H1 (cell line): ENCODE results near the gene TBC1D9B. TPM values are rescaled to one million over a fixed set of nuclear protein-coding genes. Genes with fewer than 3 reads are reported as not detected.

Experiments
- CTCF ChIA-PET: fragments of 300-600 bp; sonication (Branson Sonifier 250); formaldehyde crosslinking; loops from one replicate; lab custom pipeline; 2021; ENCODE audit not compliant: partially characterized antibody; lab: Charles Lee
- POLR2A ChIA-PET: fragments of 300-600 bp; sonication (Branson Sonifier 250); formaldehyde crosslinking; loops from one replicate; lab custom pipeline; 2021; ENCODE audit warnings: inconsistent platforms; ENCODE audit not compliant: partially characterized antibody; lab: Charles Lee
- DNase-seq, 2 experiments: peaks; one replicate each; pipeline versions ENCODE4 v3.0.0 to v3.0.0-alpha.2; 2010 to 2022; ENCODE audit warnings: low spot score in 2 of 2, low read depth in 1 of 2, mixed read lengths in 1 of 2
- FAIRE-seq: peaks from 2 replicates; lab custom pipeline; 2011; peaks lifted over from hg19 to GRCh38; lab: Jason Lieb, UNC
- H2AFZ ChIP-seq: 2 replicates; pipeline ENCODE4 v1.8.1; 2012; ENCODE audit warnings: low read length, inconsistent platforms
- H2AK5ac ChIP-seq: 2 replicates; pipeline ENCODE4 v1.6.1; 2013; ENCODE audit warnings: low read depth, low read length
- H2BK120ac ChIP-seq: replicated peaks from 2 replicates; pipeline ENCODE3; 2013; ENCODE audit warnings: low read depth, low read length, inconsistent platforms
- H2BK12ac ChIP-seq: 2 replicates; pipeline ENCODE4 v1.6.1; 2013; ENCODE audit warnings: low read depth, low read length
- H2BK15ac ChIP-seq: 2 replicates; pipeline ENCODE4 v1.6.1; 2013; ENCODE audit warnings: low read length
- H2BK20ac ChIP-seq: 2 replicates; pipeline ENCODE4 v1.6.1; 2013; ENCODE audit warnings: low read length
- H2BK5ac ChIP-seq: 2 replicates; pipeline ENCODE4 v1.6.1; 2013; ENCODE audit warnings: low read depth, low read length
- H3K14ac ChIP-seq: 2 replicates; pipeline ENCODE4 v1.6.1; 2013; ENCODE audit warnings: inconsistent platforms; ENCODE audit not compliant: insufficient read length
- H3K18ac ChIP-seq: 2 replicates; pipeline ENCODE4 v1.6.1; 2013; ENCODE audit warnings: low read length; ENCODE audit errors: extremely low read depth
- H3K23ac ChIP-seq: 2 replicates; pipeline ENCODE4 v1.6.1; 2013; ENCODE audit warnings: inconsistent platforms; ENCODE audit not compliant: insufficient read length
- H3K23me2 ChIP-seq: 2 replicates; pipeline ENCODE4 v1.6.1; 2013; ENCODE audit warnings: low read depth, low read length
- H3K27ac ChIP-seq: 2 replicates; pipeline ENCODE4 v1.6.1; 2011; ENCODE audit warnings: low read depth, low read length, inconsistent platforms
- H3K27me3 ChIP-seq, 4 experiments: replicated peaks in 1 of 4; 1 replicate in 1 of 4; 2 replicates in 3 of 4; pipeline versions ENCODE4 v1.6.1 to v1.8.1; 2011 to 2013; ENCODE audit warnings: low read length in 3 of 4, mild to moderate bottlenecking in 3 of 4, inconsistent platforms in 2 of 4, mixed read lengths in 2 of 4, moderate library complexity in 1 of 4; ENCODE audit not compliant: control insufficient read depth in 3 of 4, insufficient read depth in 3 of 4; ENCODE audit errors: extremely low read depth in 1 of 4
- H3K36me3 ChIP-seq, 4 experiments: 2 replicates each; pipeline versions ENCODE4 v1.6.1 to v1.8.1; 2011 to 2013; ENCODE audit warnings: mild to moderate bottlenecking in 4 of 4, low read length in 3 of 4, moderate library complexity in 2 of 4, control low read depth in 1 of 4, inconsistent platforms in 1 of 4; ENCODE audit not compliant: insufficient read depth in 4 of 4, control insufficient read depth in 2 of 4
- H3K4ac ChIP-seq: replicated peaks from 2 replicates; pipeline ENCODE3; 2013; ENCODE audit warnings: low read length, low read depth, mixed read lengths, inconsistent platforms; ENCODE audit not compliant: insufficient read length
- H3K4me1 ChIP-seq, 4 experiments: replicated peaks in 1 of 4; 1 replicate in 1 of 4; 2 replicates in 3 of 4; pipeline versions ENCODE4 v1.6.1 to v1.8.1; 2011 to 2013; ENCODE audit warnings: low read length in 3 of 4, inconsistent platforms in 2 of 4, mixed read lengths in 1 of 4; ENCODE audit not compliant: insufficient read depth in 4 of 4, control insufficient read depth in 3 of 4
- H3K4me2 ChIP-seq, 2 experiments: 2 replicates each; pipeline versions ENCODE4 v1.6.1 to v1.8.1; 2011 to 2013; ENCODE audit warnings: low read depth in 2 of 2, low read length in 2 of 2, control low read depth in 1 of 2, inconsistent platforms in 1 of 2, mild to moderate bottlenecking in 1 of 2; ENCODE audit not compliant: insufficient read depth in 1 of 2
- H3K4me3 ChIP-seq, 4 experiments: fragments of 200-600, 300-600 bp in 1 of 4; sonication (generic), shearing (Covaris generic), sonication (Bioruptor Twin) in 1 of 4; 2 replicates each; pipeline versions ENCODE4 v1.5.1 to v1.8.1; 2011 to 2016; ENCODE audit warnings: low read length in 4 of 4, low read depth in 3 of 4, control low read depth in 2 of 4, inconsistent platforms in 2 of 4, mild to moderate bottlenecking in 2 of 4, mixed read lengths in 1 of 4, moderate library complexity in 1 of 4; ENCODE audit not compliant: insufficient read depth in 2 of 4; ENCODE audit errors: extremely low read depth in 1 of 4
- H3K56ac ChIP-seq: replicated peaks from 2 replicates; pipeline ENCODE3; 2013; ENCODE audit warnings: low read depth, mild to moderate bottlenecking, mixed read lengths, low read length, inconsistent platforms; ENCODE audit not compliant: insufficient read length
- H3K79me1 ChIP-seq: 2 replicates; pipeline ENCODE4 v1.6.1; 2013; ENCODE audit warnings: low read depth, low read length, control low read depth
- H3K79me2 ChIP-seq, 2 experiments: 2 replicates each; pipeline versions ENCODE4 v1.6.1 to v1.8.1; 2012 to 2013; ENCODE audit warnings: low read length in 2 of 2, mild to moderate bottlenecking in 2 of 2, inconsistent platforms in 1 of 2; ENCODE audit not compliant: insufficient read depth in 2 of 2, control insufficient read depth in 1 of 2
- H3K9ac ChIP-seq, 4 experiments: replicated peaks in 1 of 4; 1 replicate in 1 of 4; 2 replicates in 3 of 4; pipeline versions ENCODE4 v1.6.1 to v1.8.1; 2011 to 2013; ENCODE audit warnings: low read depth in 3 of 4, low read length in 3 of 4, control low read depth in 2 of 4, mild to moderate bottlenecking in 2 of 4, moderate library complexity in 2 of 4, inconsistent platforms in 1 of 4; ENCODE audit errors: extremely low read depth in 1 of 4
- H3K9me3 ChIP-seq, 2 experiments: 2 replicates each; pipeline versions ENCODE4 v1.6.1 to v1.8.1; 2012 to 2013; ENCODE audit warnings: mild to moderate bottlenecking in 2 of 2, moderate library complexity in 2 of 2, control low read depth in 1 of 2, inconsistent platforms in 1 of 2, low read depth in 1 of 2, low read length in 1 of 2, mixed read lengths in 1 of 2; ENCODE audit not compliant: insufficient read depth in 2 of 2
- H4K20me1 ChIP-seq, 2 experiments: replicated peaks in 1 of 2; 2 replicates each; pipeline versions ENCODE3 to v1.8.1; 2011 to 2013; ENCODE audit warnings: inconsistent platforms in 2 of 2, low read length in 2 of 2, mild to moderate bottlenecking in 1 of 2; ENCODE audit not compliant: insufficient read depth in 2 of 2, control insufficient read depth in 1 of 2
- H4K5ac ChIP-seq: 2 replicates; pipeline ENCODE4 v1.6.1; 2013; ENCODE audit warnings: low read length, low read depth, mixed read lengths, inconsistent platforms; ENCODE audit not compliant: insufficient read length
- H4K8ac ChIP-seq: 2 replicates; pipeline ENCODE4 v1.8.0; 2013; ENCODE audit warnings: mild to moderate bottlenecking, moderate library complexity, low read length, inconsistent platforms; ENCODE audit not compliant: insufficient read depth; ENCODE audit errors: extremely low read depth
- H4K91ac ChIP-seq: replicated peaks from 2 replicates; pipeline ENCODE3; 2013; ENCODE audit warnings: low read length, mixed read lengths, inconsistent platforms; ENCODE audit not compliant: insufficient read length
- ATF2 ChIP-seq: IDR thresholded peaks from 2 replicates; pipeline ENCODE4 v1.6.1; 2012; ENCODE audit warnings: low read length, inconsistent platforms
- BRCA1 ChIP-seq: IDR thresholded peaks from 2 replicates; pipeline ENCODE4 v1.6.1; 2012; ENCODE audit warnings: low read depth, low read length, improper control_type of control experiment
- CTBP2 ChIP-seq: IDR thresholded peaks from 2 replicates; pipeline ENCODE4 v1.7.0; 2011; ENCODE audit warnings: borderline replicate concordance, mild to moderate bottlenecking, moderate library complexity, mixed read lengths, low read length; ENCODE audit not compliant: insufficient read depth, insufficient read length
- FOSL1 ChIP-seq: IDR thresholded peaks from 2 replicates; pipeline ENCODE4 v1.6.1; 2011; ENCODE audit warnings: mild to moderate bottlenecking, low read depth, low read length, moderate library complexity; ENCODE audit not compliant: insufficient read depth
- GTF2F1 ChIP-seq: IDR thresholded peaks from 2 replicates; pipeline ENCODE4 v1.6.1; 2012; ENCODE audit warnings: low read depth, low read length, improper control_type of control experiment, borderline replicate concordance
- MAX ChIP-seq: IDR thresholded peaks from 2 replicates; pipeline ENCODE4 v1.6.1; 2012; ENCODE audit warnings: inconsistent platforms
- NRF1 ChIP-seq: IDR thresholded peaks from 2 replicates; pipeline ENCODE4 v1.6.1; 2011; ENCODE audit warnings: mild to moderate bottlenecking, low read depth, low read length, improper control_type of control experiment
- SP4 ChIP-seq: IDR thresholded peaks from 2 replicates; pipeline ENCODE4 v1.6.1; 2012; ENCODE audit warnings: low read length, inconsistent platforms
- SUZ12 ChIP-seq: fragments of 200-600 bp; sonication (generic); IDR thresholded peaks from 2 replicates; pipeline ENCODE4 v1.6.1; 2012; ENCODE audit warnings: mild to moderate bottlenecking, inconsistent platforms, low read length, moderate library complexity, mixed read lengths
- TAF7 ChIP-seq: optimal IDR thresholded peaks from 2 replicates; pipeline ENCODE3; 2011; ENCODE audit warnings: low read depth, mild to moderate bottlenecking, inconsistent platforms, low read length, moderate library complexity, borderline replicate concordance
- TBP ChIP-seq: IDR thresholded peaks from 2 replicates; pipeline ENCODE4 v1.6.1; 2011; ENCODE audit warnings: low read depth, low read length, improper control_type of control experiment
- TCF12 ChIP-seq: IDR thresholded peaks from 2 replicates; pipeline ENCODE4 v1.6.1; 2011; ENCODE audit warnings: low read depth, mild to moderate bottlenecking, low read length
- TEAD4 ChIP-seq: IDR thresholded peaks from 2 replicates; pipeline ENCODE4 v1.6.1; 2012; ENCODE audit warnings: low read depth, low read length, inconsistent platforms, mixed read lengths
- WGBS, 2 experiments: shearing (Covaris generic) in 1 of 2; methylation state at CpG; one replicate each; pipeline versions ENCODE4 v1.1.6 to v1.1.7; 2013 to 2015; ENCODE audit warnings: low lambda C conversion rate in 2 of 2, mixed read lengths in 2 of 2, inconsistent platforms in 1 of 2, low coverage in 1 of 2, missing lambda C conversion rate in 1 of 2; ENCODE audit not compliant: insufficient replicate concordance in 2 of 2, insufficient coverage in 1 of 2, insufficient read length in 1 of 2; ENCODE audit errors: extremely low coverage in 1 of 2, missing lambda C conversion rate in 1 of 2; 5-methylcytosine and 5-hydroxymethylcytosine counted together
- polyA plus RNA-seq, 7 experiments: library from polyadenylated mRNA; depleted of rRNA in 3 of 7; stranded (reverse) in 5 of 7; unstranded in 2 of 7; fragments of >200 nt in 5 of 7; fragments of 200-250 nt in 2 of 7; gene quantifications; 1 replicate in 5 of 7; 2 replicates in 1 of 7; 4 replicates in 1 of 7; pipeline versions ENCODE4 v1.2.1 to v1.2.3, GENCODE V29; 2011 to 2013; ENCODE audit warnings: missing spikeins in 2 of 7, mixed read lengths in 2 of 7
- total RNA-seq: library from RNA; stranded (reverse); fragmentation: NEBNext Ultra II Directional; extraction: Animal tissue kit (Norgen Biotek cat#: 25700); gene quantifications from 2 replicates; pipeline ENCODE4 v1.2.1, GENCODE V29; 2021

TBC1D9B gene
- total and polyA plus RNA-seq, 2 of the 8 experiments (the other 6 are each of a cell fraction or from before 2014, with no cell fraction given) = 33.6 to 57.1 TPM

- FAIRE-seq (no peak), DNase-seq (no peak)
- Histone ChIP-seq H3K79me1 (no peaks in the 10 kb centered on the region), H3K4ac (no peak overlapping the region), H2BK20ac (no peak overlapping the region), H3K4me2 (no peak overlapping the region), H2BK12ac (no peak overlapping the region), H3K9ac (no peak overlapping the region), H3K18ac (no peak overlapping the region), H3K56ac (no peak overlapping the region), H2AK5ac (no peak overlapping the region), H3K27me3 (no peaks in the 10 kb centered on the region), H3K4me3 (no peak overlapping the region), H3K4me1 (no peaks in the 10 kb centered on the region), H4K20me1 (peaks cover 1 to 4% of the 10 kb centered on the region in 2 experiments), H3K36me3 (peaks cover 3 to 16% (median 8%) of the 10 kb centered on the region in 4 experiments; a peak in 6 of 8 replicates), H2AFZ (no peak overlapping the region), H4K5ac (no peak overlapping the region), H3K23ac (no peak overlapping the region), H3K27ac (no peak overlapping the region), H3K14ac (no peak overlapping the region), H3K9me3 (no peaks in the 10 kb centered on the region), H2BK120ac (no peak overlapping the region), H3K79me2 (no peaks in the 10 kb centered on the region), H3K23me2 (0 out of 2 replicates have a peak, but pooled peaks cover 2% of the 10 kb centered on the region), H4K8ac (no peak overlapping the region), H4K91ac (no peak overlapping the region), H2BK5ac (no peak overlapping the region), H2BK15ac (no peak overlapping the region)
- 88% methylated on average over 3 of the region's 3 CpGs; no CpG with 5 or more reads in 1 of the 2 experiments for WGBS, 2 experiments
- ChIA-PET CTCF (interaction anchor here (0.7 to 8.0 kb wide), 3 partner anchors 9 to 74 kb away, joined by 3 to 67 read pairs (median 4); no protein-coding TSS in a partner anchor), POLR2A (no interaction called here)
- TF ChIP-seq SUZ12 = no peak
- no peak for TF ChIP-seq MAX
- TF ChIP-seq SP4 = no peak
- no peak for TF ChIP-seq NRF1
- no peak for TF ChIP-seq TCF12
- TF ChIP-seq BRCA1 = no peak
- TF ChIP-seq CTBP2 = no peak
- no peak for TF ChIP-seq TAF7
- TF ChIP-seq ATF2 = no peak
- no peak for TF ChIP-seq TEAD4
- TF ChIP-seq FOSL1 = no peak
- no peak for TF ChIP-seq TBP
- TF ChIP-seq GTF2F1 = no peak
Measured at GRCh38 chr5:179876610-179876952, 31.1 kb downstream of the TBC1D9B start.
